ENCODE data around the gene TMX2. TPM values are rescaled to one million over a fixed set of nuclear protein-coding genes. Genes with fewer than 3 reads are reported as not detected.
A peak's percentile ranks its signal among the peaks of the same experiment; 100 is the strongest.

Gene TMX2
- total RNA-seq, 1 experiment from 2014 or later: 93.9 TPM

- TF ChIP-seq ELF1 (IDR thresholded peaks at IDR 0.05; ENCODE audit: borderline replicate concordance, low read depth) (no peak), POLR2A (IDR thresholded peaks at IDR 0.05; ENCODE audit: borderline replicate concordance, extremely low read depth, insufficient read depth, insufficient read length) (no peak), SP1 (IDR thresholded peaks at IDR 0.05; ENCODE audit: low read depth) (no peak), CTCF (IDR thresholded peaks at IDR 0.05 in 2 of 3, conservative IDR thresholded peaks at IDR 0.05 in 1 of 3; ENCODE audit: borderline replicate concordance in 1 of 3, insufficient read depth in 1 of 3, low read depth in 2 of 3, low read length in 2 of 3) (no peak), RAD21 (IDR thresholded peaks at IDR 0.05; ENCODE audit: low read depth) (no peak)
Observed at GRCh38 chr11:57663975-57664374, 48.4 kb upstream of the TMX2 start (continued).

GRCh38 chr11:57667117-57667735 lies 45.2 kb upstream of the TMX2 start:
- BruUV-seq (replicated peaks): no TSS peak
- Histone ChIP-seq H3K4me2 (ENCODE audit: low read length) (peak overlapping the region; percentile 76), H3K36me3 (ENCODE audit: control insufficient read depth in 1 of 2, insufficient read depth in 2 of 2, low read length in 2 of 2) (peaks cover 2 to 9% of the 10 kb centered on the region in 2 experiments; a peak in 3 of 4 replicates), H3K4me3 (replicated peaks in 1 of 2; ENCODE audit: low read depth in 1 of 2, low read length in 2 of 2) (peak overlapping the region; percentile 85 to 97), H4K20me1 (ENCODE audit: insufficient read depth) (no peaks in the 10 kb centered on the region), H3K79me2 (ENCODE audit: insufficient read depth, low read length) (peaks cover 42% of the 10 kb centered on the region), H3K9me3 (ENCODE audit: control insufficient read depth in 1 of 2, insufficient read depth in 1 of 2, low read depth in 1 of 2, low read length in 2 of 2) (no peaks in the 10 kb centered on the region), H3K9ac (ENCODE audit: low read length) (peak overlapping the region; percentile 92), H3K27me3 (ENCODE audit: insufficient read depth, low read length) (no peaks in the 10 kb centered on the region), H3K4me1 (ENCODE audit: control insufficient read depth in 1 of 2, insufficient read depth in 2 of 2, low read length in 2 of 2) (peaks cover 9 to 19% of the 10 kb centered on the region in 2 experiments), H2AFZ (ENCODE audit: low read depth, low read length, poor library complexity, severe bottlenecking) (no peak overlapping the region), H3K27ac (ENCODE audit: low read depth, low read length) (peak overlapping the region; percentile 93), H3K9me2 (ENCODE audit: insufficient read depth) (no peaks in the 10 kb centered on the region)
- intact Hi-C loops (cut with micrococcal nuclease): loop anchor here (1.0 to 10.0 kb wide), 5 partner anchors 10 to 1888 kb away; partner anchors contain the start of genes CLP1, LPXN, MED19 and TMX2
- RAD21 ChIA-PET (ENCODE audit: low non-redundant PET in 1 of 2, low total read pairs in 2 of 2, uncharacterized antibody in 2 of 2, unreplicated experiment in 2 of 2): no interaction called here
- CTCF ChIA-PET: no interaction called here
- DNase-seq (ENCODE audit: low read depth, low spot score) (peak; percentile 98), ATAC-seq (peak; percentile 73)
- POLR2A ChIA-PET: interaction anchor here (0.7 kb wide), 1 partner anchor 827 kb away, joined by 3 read pairs; no protein-coding TSS in a partner anchor
- TF ChIP-seq EZH2phosphoT487 (IDR thresholded peaks at IDR 0.05; ENCODE audit: borderline replicate concordance) (no peak), RAD21 (IDR thresholded peaks at IDR 0.05; ENCODE audit: low read depth) (no peak), FOSL1 (IDR thresholded peaks at IDR 0.05; ENCODE audit: low read depth) (no peak), SIN3A (IDR thresholded peaks at IDR 0.05; ENCODE audit: low read depth) (peak; percentile 65; the same call in 1 of the 2 replicates), CTCF (IDR thresholded peaks at IDR 0.05 in 2 of 3, conservative IDR thresholded peaks at IDR 0.05 in 1 of 3; ENCODE audit: borderline replicate concordance in 1 of 3, insufficient read depth in 1 of 3, low read depth in 2 of 3, low read length in 2 of 3) (no peak), ZNF274 (IDR thresholded peaks at IDR 0.05; ENCODE audit: low read depth, low read length) (no peak), YY1 (IDR thresholded peaks at IDR 0.05; ENCODE audit: extremely low read depth, insufficient replicate concordance, low read depth, low read length) (peak; percentile 80), MAX (IDR thresholded peaks at IDR 0.05) (no peak; the same call in 1 of the 2 replicates), CEBPB (IDR thresholded peaks at IDR 0.05; ENCODE audit: low read depth) (no peak), POLR2AphosphoS5 (IDR thresholded peaks at IDR 0.05; ENCODE audit: low read depth, low read length) (peak; percentile 74), JUND (IDR thresholded peaks at IDR 0.05) (peak; percentile 73; the same call in 1 of the 2 replicates), ELF1 (IDR thresholded peaks at IDR 0.05; ENCODE audit: borderline replicate concordance, low read depth) (peak; percentile 88), EGR1 (IDR thresholded peaks at IDR 0.05; ENCODE audit: low read depth) (peak; percentile 30), TCF7L2 (IDR thresholded peaks at IDR 0.05; ENCODE audit: borderline replicate concordance, extremely low read depth, insufficient read depth, insufficient read length) (no peak)
